IMR-90 (cell line): ENCODE measurements around the gene GMEB1. TPM values are rescaled to one million over a fixed set of nuclear protein-coding genes. Genes with fewer than 3 reads are reported as not detected.
A peak's percentile ranks its signal among the peaks of the same experiment; 100 is the strongest.

ENCODE experiments used
- ATAC-seq: fragments of 200-7000 bp; cut with Tn5 transposase; 2 replicates; pipeline ENCODE4 v1.9.1; 2020; ENCODE audit warnings: low read depth, mild to moderate bottlenecking, moderate library complexity
- BruUV-seq: library from RNA; stranded (reverse); fragments of 400-500 nt; replicated peaks from 2 replicates; lab custom pipeline; 2021; lab: Mats Ljungman, UMichigan
- CTCF ChIA-PET: fragments of 300-600 bp; formaldehyde crosslinking; extraction: SDS; loops from one replicate; lab custom pipeline; 2021; ENCODE audit warnings: antibody characterized with exemption; lab: Yijun Ruan, JAX
- POLR2A ChIA-PET: fragments of 300-600 bp; sonication (Branson Sonifier 250); formaldehyde crosslinking; loops from one replicate; lab custom pipeline; 2022; ENCODE audit warnings: antibody characterized with exemption; ENCODE audit not compliant: unreplicated experiment; lab: Charles Lee
- DNase-seq: peaks from one replicate; pipeline ENCODE4 v3.0.0; 2013
- H2AFZ ChIP-seq: replicated peaks from 2 replicates; pipeline ENCODE3; 2013; ENCODE audit warnings: low read length, mild to moderate bottlenecking; ENCODE audit not compliant: poor library complexity
- H2AK5ac ChIP-seq: 2 replicates; pipeline ENCODE4 v1.6.1; 2013; ENCODE audit warnings: low read depth, low read length, inconsistent platforms
- H2AK9ac ChIP-seq: replicated peaks from 2 replicates; pipeline ENCODE3; 2013; ENCODE audit warnings: mild to moderate bottlenecking, low read depth, low read length, moderate library complexity; ENCODE audit not compliant: poor library complexity
- H2BK120ac ChIP-seq: 2 replicates; pipeline ENCODE4 v1.6.1; 2013; ENCODE audit warnings: low read depth, low read length, inconsistent platforms
- H2BK15ac ChIP-seq: 3 replicates; pipeline ENCODE4 v1.6.1; 2013; ENCODE audit warnings: low read depth, low read length, inconsistent platforms
- H2BK20ac ChIP-seq: 2 replicates; pipeline ENCODE4 v1.6.1; 2013; ENCODE audit warnings: low read depth, mild to moderate bottlenecking, inconsistent platforms, low read length, moderate library complexity
- H2BK5ac ChIP-seq: 2 replicates; pipeline ENCODE4 v1.6.1; 2013; ENCODE audit warnings: mild to moderate bottlenecking, low read depth, low read length, inconsistent platforms; ENCODE audit not compliant: poor library complexity, severe bottlenecking
- H3K14ac ChIP-seq: replicated peaks from 2 replicates; pipeline ENCODE4 v1.6.1; 2013; ENCODE audit warnings: low read depth, low read length, inconsistent platforms
- H3K18ac ChIP-seq: 2 replicates; pipeline ENCODE4 v1.6.1; 2013; ENCODE audit warnings: low read depth, low read length, control low read depth
- H3K23ac ChIP-seq: 2 replicates; pipeline ENCODE4 v1.6.1; 2013; ENCODE audit warnings: low read depth, low read length, inconsistent platforms
- H3K27ac ChIP-seq: 2 replicates; pipeline ENCODE4 v1.5.1; 2013; ENCODE audit warnings: mild to moderate bottlenecking, control low read depth, low read length; ENCODE audit not compliant: insufficient read depth
- H3K27me3 ChIP-seq: 2 replicates; pipeline ENCODE4 v1.6.1; 2013; ENCODE audit warnings: low read length; ENCODE audit not compliant: control insufficient read depth, insufficient read depth
- H3K36me3 ChIP-seq: 2 replicates; pipeline ENCODE4 v1.6.1; 2013; ENCODE audit warnings: low read length, mixed read lengths; ENCODE audit not compliant: control insufficient read depth, insufficient read depth
- H3K4ac ChIP-seq: 2 replicates; pipeline ENCODE4 v1.6.1; 2013; ENCODE audit warnings: low read depth, low read length, inconsistent platforms
- H3K4me1 ChIP-seq: 2 replicates; pipeline ENCODE4 v1.6.1; 2013; ENCODE audit warnings: low read length, mixed read lengths; ENCODE audit not compliant: control insufficient read depth, insufficient read depth
- H3K4me2 ChIP-seq: 2 replicates; pipeline ENCODE4 v1.6.1; 2013; ENCODE audit warnings: low read depth, mild to moderate bottlenecking, control low read depth, low read length, moderate library complexity
- H3K4me3 ChIP-seq: 2 replicates; pipeline ENCODE4 v1.5.1; 2013; ENCODE audit warnings: low read depth, mild to moderate bottlenecking, control low read depth, low read length, moderate library complexity; ENCODE audit not compliant: insufficient read depth
- H3K56ac ChIP-seq: 2 replicates; pipeline ENCODE4 v1.6.1; 2013; ENCODE audit warnings: low read length, inconsistent platforms; ENCODE audit not compliant: insufficient read depth; ENCODE audit errors: extremely low read depth
- H3K79me1 ChIP-seq, 2 experiments: 2 replicates each; pipeline ENCODE4 v1.6.1; 2013; ENCODE audit warnings: low read length in 2 of 2, inconsistent platforms in 1 of 2, low read depth in 1 of 2
- H3K9ac ChIP-seq: 2 replicates; pipeline ENCODE4 v1.6.1; 2013; ENCODE audit warnings: low read depth, low read length, control low read depth
- H3K9me1 ChIP-seq: 2 replicates; pipeline ENCODE4 v1.6.1; 2013; ENCODE audit warnings: low read length, inconsistent platforms; ENCODE audit not compliant: insufficient read depth
- H3K9me3 ChIP-seq: 2 replicates; pipeline ENCODE4 v1.6.1; 2013; ENCODE audit warnings: low read length; ENCODE audit not compliant: control insufficient read depth, insufficient read depth
- H4K20me1 ChIP-seq: 2 replicates; pipeline ENCODE4 v1.6.1; 2013; ENCODE audit warnings: low read length, inconsistent platforms; ENCODE audit not compliant: insufficient read depth
- H4K5ac ChIP-seq: 2 replicates; pipeline ENCODE4 v1.6.1; 2013; ENCODE audit warnings: mild to moderate bottlenecking, low read depth, low read length, control low read depth
- H4K8ac ChIP-seq, 2 experiments: 2 replicates each; pipeline ENCODE4 v1.6.1; 2013; ENCODE audit warnings: low read depth in 2 of 2, low read length in 2 of 2, control low read depth in 1 of 2, inconsistent platforms in 1 of 2
- H4K91ac ChIP-seq: 2 replicates; pipeline ENCODE4 v1.6.1; 2013; ENCODE audit warnings: low read depth, low read length, inconsistent platforms; ENCODE audit not compliant: insufficient read depth
- CHD1 ChIP-seq: IDR thresholded peaks from 2 replicates; pipeline ENCODE4 v1.6.1; 2012; ENCODE audit warnings: low read depth, low read length, improper control_type of control experiment
- FOS ChIP-seq: fragments of 150-350 bp; IDR thresholded peaks from 2 replicates; pipeline ENCODE4 v1.6.1; 2016; ENCODE audit warnings: low read depth, low read length
- MAFK ChIP-seq: IDR thresholded peaks from 2 replicates; pipeline ENCODE4 v1.6.1; 2012; ENCODE audit warnings: low read depth, low read length, improper control_type of control experiment
- MAZ ChIP-seq: IDR thresholded peaks from 2 replicates; pipeline ENCODE4 v1.6.1; 2012; ENCODE audit warnings: low read depth, mild to moderate bottlenecking, low read length, improper control_type of control experiment, moderate library complexity, borderline replicate concordance
- MXI1 ChIP-seq: IDR thresholded peaks from 2 replicates; pipeline ENCODE4 v1.6.1; 2012; ENCODE audit warnings: low read depth, mild to moderate bottlenecking, low read length, moderate library complexity, borderline replicate concordance
- POLR2A ChIP-seq: IDR thresholded peaks from 2 replicates; pipeline ENCODE4 v1.6.1; 2012; ENCODE audit warnings: mild to moderate bottlenecking, low read depth, low read length
- WGBS, 2 experiments: methylation state at CpG; one replicate each; pipeline versions ENCODE4 v1.1.5 to v1.1.7; 2013; ENCODE audit warnings: missing lambda C conversion rate in 2 of 2; ENCODE audit not compliant: insufficient read length in 1 of 2; ENCODE audit errors: extremely low coverage in 2 of 2; 5-methylcytosine and 5-hydroxymethylcytosine counted together
- dilution Hi-C: fragments of 300-500 bp; cut with HindIII; formaldehyde crosslinking; loops from one replicate; pipeline ENCODE4 v1.14.3; 2018; ENCODE audit warnings: low sequenced_read_pairs; ENCODE audit not compliant: unreplicated experiment
- in situ Hi-C: fragments of 300-500 bp; cut with MboI; formaldehyde crosslinking; loops from 3 replicates; pipeline ENCODE4 v1.14.3; 2019; ENCODE audit warnings: low sequenced_read_pairs, inconsistent platforms, mixed read lengths
- intact Hi-C: fragments of 100-400 bp; cut with micrococcal nuclease; formaldehyde crosslinking; loops from 2 replicates; pipeline ENCODE4 v1.10.0; 2022
- polyA plus RNA-seq, 3 experiments: library from polyadenylated mRNA; depleted of rRNA; stranded (reverse); fragments of >200 nt; gene quantifications; 2 replicates each; pipeline ENCODE4 v1.2.3, GENCODE V29; 2012; ENCODE audit warnings: low replicate concordance in 1 of 3
- total RNA-seq: library from RNA; depleted of rRNA; stranded (reverse); fragments of >200 nt; gene quantifications from 2 replicates; pipeline ENCODE4 v1.2.3, GENCODE V29; 2012
- TF ChIP-seq, protein P1 (sequence below): fragments of 150-350 bp; IDR thresholded peaks from 2 replicates; pipeline ENCODE4 v1.6.1; 2017; ENCODE audit warnings: mild to moderate bottlenecking, antibody characterized with exemption, low read length, low read depth
- TF ChIP-seq, protein P2 (sequence below): conservative IDR thresholded peaks from 2 replicates; pipeline ENCODE4 v1.5.1; 2012; ENCODE audit warnings: mild to moderate bottlenecking, low read depth, low read length, improper control_type of control experiment

Gene GMEB1
- total and polyA plus RNA-seq, 2 of the 4 experiments (the other 2 are of a cell fraction) = 7.1 to 7.9 TPM

DNA sequence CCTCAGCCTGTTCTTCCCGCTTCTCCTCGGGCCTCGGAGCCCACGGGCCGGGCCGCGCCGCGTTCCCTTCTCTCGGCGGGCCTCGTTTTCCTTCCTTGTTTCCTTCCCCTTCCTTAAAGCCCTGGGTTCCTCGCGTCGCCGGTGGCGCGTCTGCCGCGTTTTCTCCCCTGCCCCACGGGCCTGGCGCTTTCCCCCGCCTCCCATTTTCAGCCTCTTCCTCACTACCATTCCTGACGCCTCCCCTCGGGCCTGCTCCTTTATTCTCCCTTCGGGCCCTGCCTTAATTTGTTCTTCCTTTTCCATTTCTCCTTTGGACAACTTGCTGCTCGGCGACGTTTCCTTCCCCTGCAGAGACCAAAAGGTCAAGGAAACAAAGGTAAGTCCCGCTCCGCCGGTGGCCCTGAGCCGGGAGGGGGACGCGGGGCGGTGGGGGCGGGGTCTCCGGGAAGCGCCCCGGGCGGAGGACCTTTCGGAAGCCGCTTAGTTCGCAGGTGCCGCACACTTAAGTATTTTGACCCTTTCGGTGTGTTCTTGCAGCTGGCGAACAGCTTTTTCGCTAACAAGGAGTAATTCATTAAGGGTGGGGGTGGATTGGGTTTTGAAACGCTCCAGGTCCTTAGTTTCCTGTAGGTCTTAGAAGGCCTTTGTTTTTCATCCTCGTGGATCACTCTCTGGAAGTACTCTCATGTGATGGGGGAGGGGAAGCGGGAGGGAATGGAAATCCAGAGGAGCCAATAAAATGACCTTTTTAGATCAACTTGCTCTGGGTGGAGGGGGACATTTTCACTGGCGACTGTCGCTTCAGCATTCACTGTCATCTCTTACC lies 68.9 kb downstream of the GMEB1 start:
- peak overlapping the region; percentile 92 for H3K14ac ChIP-seq
- intact Hi-C loops = loop anchor here (2.0 to 5.0 kb wide), 2 partner anchors 13 to 70 kb away; partner anchors contain the start of gene GMEB1
- H2AK9ac ChIP-seq = peak overlapping the region; percentile 94
- WGBS, 2 experiments = 0% methylated on average over 24 of the region's 53 CpGs; no CpG with 5 or more reads in 1 of the 2 experiments
- ATAC-seq = peak; percentile 12; the same call in 1 of the 2 replicates
- peak overlapping the region; percentile 99 for H3K9ac ChIP-seq
- in situ Hi-C loops = no loop called here
- CTCF ChIA-PET = interaction anchor here (0.6 to 1.9 kb wide), 4 partner anchors 11 to 443 kb away, joined by 3 to 9 read pairs (median 5); no protein-coding TSS in a partner anchor
- peaks cover 21% of the 10 kb centered on the region for H3K36me3 ChIP-seq
- H3K23ac ChIP-seq = peak overlapping the region; percentile 95
- H2AFZ ChIP-seq = peak overlapping the region; percentile 97
- no peak overlapping the region for H2BK15ac ChIP-seq
- H2BK5ac ChIP-seq = peak overlapping the region; percentile 77
- H4K20me1 ChIP-seq = peaks cover 48% of the 10 kb centered on the region
- no peak overlapping the region for H2BK20ac ChIP-seq
- peaks cover 6% of the 10 kb centered on the region; the same call in 1 of the 2 replicates for H3K9me1 ChIP-seq
- DNase-seq = peak; percentile 43
- peak overlapping the region; percentile 95 for H3K4me2 ChIP-seq
- H4K91ac ChIP-seq = peak overlapping the region; percentile 84
- POLR2A ChIA-PET = interaction anchor here (0.5 to 1.2 kb wide), 7 partner anchors 18 to 533 kb away, joined by 3 to 22 read pairs (median 5); partner anchors contain the start of gene RNU11
- peak overlapping the region; percentile 80 to 85 for H4K8ac ChIP-seq
- no TSS peak for BruUV-seq
- H3K27me3 ChIP-seq = no peaks in the 10 kb centered on the region
- H3K4me1 ChIP-seq = peaks cover 2% of the 10 kb centered on the region; the same call in 1 of the 2 replicates
- H3K9me3 ChIP-seq = no peaks in the 10 kb centered on the region
- H4K5ac ChIP-seq = peak overlapping the region; percentile 77
- H3K27ac ChIP-seq = peak overlapping the region; percentile 92
- TF ChIP-seq POLR2A = no peak
- TF ChIP-seq, protein P1, sequence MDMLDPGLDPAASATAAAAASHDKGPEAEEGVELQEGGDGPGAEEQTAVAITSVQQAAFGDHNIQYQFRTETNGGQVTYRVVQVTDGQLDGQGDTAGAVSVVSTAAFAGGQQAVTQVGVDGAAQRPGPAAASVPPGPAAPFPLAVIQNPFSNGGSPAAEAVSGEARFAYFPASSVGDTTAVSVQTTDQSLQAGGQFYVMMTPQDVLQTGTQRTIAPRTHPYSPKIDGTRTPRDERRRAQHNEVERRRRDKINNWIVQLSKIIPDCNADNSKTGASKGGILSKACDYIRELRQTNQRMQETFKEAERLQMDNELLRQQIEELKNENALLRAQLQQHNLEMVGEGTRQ = no peak
- TF ChIP-seq, protein P2, sequence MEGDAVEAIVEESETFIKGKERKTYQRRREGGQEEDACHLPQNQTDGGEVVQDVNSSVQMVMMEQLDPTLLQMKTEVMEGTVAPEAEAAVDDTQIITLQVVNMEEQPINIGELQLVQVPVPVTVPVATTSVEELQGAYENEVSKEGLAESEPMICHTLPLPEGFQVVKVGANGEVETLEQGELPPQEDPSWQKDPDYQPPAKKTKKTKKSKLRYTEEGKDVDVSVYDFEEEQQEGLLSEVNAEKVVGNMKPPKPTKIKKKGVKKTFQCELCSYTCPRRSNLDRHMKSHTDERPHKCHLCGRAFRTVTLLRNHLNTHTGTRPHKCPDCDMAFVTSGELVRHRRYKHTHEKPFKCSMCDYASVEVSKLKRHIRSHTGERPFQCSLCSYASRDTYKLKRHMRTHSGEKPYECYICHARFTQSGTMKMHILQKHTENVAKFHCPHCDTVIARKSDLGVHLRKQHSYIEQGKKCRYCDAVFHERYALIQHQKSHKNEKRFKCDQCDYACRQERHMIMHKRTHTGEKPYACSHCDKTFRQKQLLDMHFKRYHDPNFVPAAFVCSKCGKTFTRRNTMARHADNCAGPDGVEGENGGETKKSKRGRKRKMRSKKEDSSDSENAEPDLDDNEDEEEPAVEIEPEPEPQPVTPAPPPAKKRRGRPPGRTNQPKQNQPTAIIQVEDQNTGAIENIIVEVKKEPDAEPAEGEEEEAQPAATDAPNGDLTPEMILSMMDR = no peak
- peak; percentile 19; the same call in 1 of the 2 replicates for TF ChIP-seq MXI1
- TF ChIP-seq CHD1 = no peak
- TF ChIP-seq FOS = no peak
- no peak for TF ChIP-seq MAZ
- no peak for TF ChIP-seq MAFK
- peak overlapping the region; percentile 86 for H2AK5ac ChIP-seq
- H3K4me3 ChIP-seq = peak overlapping the region; percentile 93
- dilution Hi-C loops = no loop called here
- H3K18ac ChIP-seq = peak overlapping the region; percentile 53
- peak overlapping the region; percentile 53 for H3K56ac ChIP-seq
- peak overlapping the region; percentile 11; the same call in 1 of the 2 replicates for H2BK120ac ChIP-seq
- H3K4ac ChIP-seq = peak overlapping the region; percentile 74
- peaks cover 11 to 39% of the 10 kb centered on the region in 2 experiments; a peak in 3 of 4 replicates for H3K79me1 ChIP-seq
